ENCODE measurements around the gene NAV3. TPM values are rescaled to one million over a fixed set of nuclear protein-coding genes. Genes with fewer than 3 reads are reported as not detected.

Gene NAV3
- total RNA-seq, 2 experiments from 2014 or later = not detected

- H3K9me3 ChIP-seq (ENCODE audit: control insufficient read depth in 1 of 2, insufficient read depth in 1 of 2, low read length in 2 of 2) = no peaks in the 10 kb centered on the region
- DNase-seq (no peak), ATAC-seq (ENCODE audit: poor library complexity) (no peak)
- H3K36me3 ChIP-seq (ENCODE audit: insufficient read depth, low read length) = no peaks in the 10 kb centered on the region
- H3K4me1 ChIP-seq (ENCODE audit: insufficient read depth, low read length) = no peaks in the 10 kb centered on the region
- H3K27me3 Mint-ChIP-seq = no peaks in the 10 kb centered on the region
- no peak for TF ChIP-seq CTCF (IDR thresholded peaks at IDR 0.05)
- intact Hi-C loops (cut with DNase I, micrococcal nuclease) = no loop called here
- no peak overlapping the region for H3K27ac ChIP-seq (ENCODE audit: low read depth in 1 of 2, low read length in 2 of 2)
- no peak overlapping the region for H3K27ac Mint-ChIP-seq
- no peaks in the 10 kb centered on the region for H3K36me3 Mint-ChIP-seq (ENCODE audit: low read depth)
- H3K27me3 ChIP-seq (ENCODE audit: control insufficient read depth in 1 of 2, insufficient read depth in 2 of 2, low read length in 2 of 2) = no peaks in the 10 kb centered on the region
- H3K4me3 ChIP-seq (ENCODE audit: low read length) = no peak overlapping the region
- H3K4me3 Mint-ChIP-seq = no peak overlapping the region
- no peaks in the 10 kb centered on the region for H3K4me1 Mint-ChIP-seq (ENCODE audit: low read depth)
- ChIA-PET POLR2A (no interaction called here), CTCF (no interaction called here)
- no peaks in the 10 kb centered on the region for H3K9me3 Mint-ChIP-seq
Measured at GRCh38 chr12:78179346-78179745, 348.7 kb downstream of the NAV3 start.

- no peak overlapping the region for H3K4me3 ChIP-seq (ENCODE audit: low read length)
- Mint-ChIP-seq H3K27me3 (no peaks in the 10 kb centered on the region), H3K36me3 (ENCODE audit: low read depth) (no peaks in the 10 kb centered on the region), H3K27ac (no peak overlapping the region), H3K4me3 (no peak overlapping the region), H3K4me1 (ENCODE audit: low read depth) (no peaks in the 10 kb centered on the region), H3K9me3 (no peaks in the 10 kb centered on the region)
- no peaks in the 10 kb centered on the region for H3K36me3 ChIP-seq (ENCODE audit: insufficient read depth, low read length)
- TF ChIP-seq CTCF (IDR thresholded peaks at IDR 0.05) = no peak
- intact Hi-C loops (cut with DNase I, micrococcal nuclease) = no loop called here
- no peaks in the 10 kb centered on the region for H3K27me3 ChIP-seq (ENCODE audit: control insufficient read depth in 1 of 2, insufficient read depth in 2 of 2, low read length in 2 of 2)
- POLR2A ChIA-PET = no interaction called here
- no peak overlapping the region for H3K27ac ChIP-seq (ENCODE audit: low read depth in 1 of 2, low read length in 2 of 2)
- no peaks in the 10 kb centered on the region for H3K4me1 ChIP-seq (ENCODE audit: insufficient read depth, low read length)
- DNase-seq (no peak), ATAC-seq (ENCODE audit: poor library complexity) (no peak)
- H3K9me3 ChIP-seq (ENCODE audit: control insufficient read depth in 1 of 2, insufficient read depth in 1 of 2, low read length in 2 of 2) = no peaks in the 10 kb centered on the region
- CTCF ChIA-PET = no interaction called here
Measured at GRCh38 chr12:78181544-78182162, 351.0 kb downstream of the NAV3 start.

- Histone ChIP-seq H3K4me3 (ENCODE audit: low read length) (no peak overlapping the region), H3K9me3 (ENCODE audit: control insufficient read depth in 1 of 2, insufficient read depth in 1 of 2, low read length in 2 of 2) (no peaks in the 10 kb centered on the region), H3K36me3 (ENCODE audit: insufficient read depth, low read length) (no peaks in the 10 kb centered on the region), H3K4me1 (ENCODE audit: insufficient read depth, low read length) (no peaks in the 10 kb centered on the region), H3K27ac (ENCODE audit: low read depth in 1 of 2, low read length in 2 of 2) (no peak overlapping the region), H3K27me3 (ENCODE audit: control insufficient read depth in 1 of 2, insufficient read depth in 2 of 2, low read length in 2 of 2) (no peaks in the 10 kb centered on the region)
- intact Hi-C loops (cut with DNase I, micrococcal nuclease) = no loop called here
- Mint-ChIP-seq H3K4me1 (ENCODE audit: low read depth) (no peaks in the 10 kb centered on the region), H3K9me3 (no peaks in the 10 kb centered on the region), H3K27ac (no peak overlapping the region), H3K36me3 (ENCODE audit: low read depth) (no peaks in the 10 kb centered on the region), H3K27me3 (no peaks in the 10 kb centered on the region), H3K4me3 (no peak overlapping the region)
- ChIA-PET CTCF (no interaction called here), POLR2A (interaction anchor here (0.6 kb wide), 1 partner anchor 472 kb away, joined by 3 read pairs; no protein-coding TSS in a partner anchor)
- ATAC-seq (ENCODE audit: poor library complexity) (no peak), DNase-seq (no peak)
- no peak for TF ChIP-seq CTCF (IDR thresholded peaks at IDR 0.05)
Measured at GRCh38 chr12:78183824-78184223, 353.1 kb downstream of the NAV3 start.
